Measurements from ENCODE around the gene IL1RAPL1. TPM values are rescaled to one million over a fixed set of nuclear protein-coding genes. Genes with fewer than 3 reads are reported as not detected.

IL1RAPL1 gene
- total RNA-seq, 2 donors from 2014 or later: 0.66 to 1.1 TPM

GRCh38 chrX:29890004-29890403 is 1302.8 kb downstream of the IL1RAPL1 start:
- Histone ChIP-seq H3K4me3 (ENCODE audit: low read length) (no peak overlapping the region), H3K9me3 (ENCODE audit: control insufficient read depth, low read length) (no peaks in the 10 kb centered on the region), H3K27ac (ENCODE audit: low read depth, low read length) (no peak overlapping the region), H3K27me3 (ENCODE audit: control insufficient read depth, insufficient read depth, low read length, poor library complexity, severe bottlenecking) (no peaks in the 10 kb centered on the region), H3K4me1 (ENCODE audit: control insufficient read depth, insufficient read depth, low read length) (no peaks in the 10 kb centered on the region), H3K36me3 (ENCODE audit: control insufficient read depth, insufficient read depth, low read length) (no peaks in the 10 kb centered on the region), H3K9ac (ENCODE audit: extremely low read depth, low read length, poor library complexity, severe bottlenecking) (no peak overlapping the region)
- no peaks in the 10 kb centered on the region for H3K27me3 Mint-ChIP-seq (ENCODE audit: insufficient read depth)
- H3K4me1 Mint-ChIP-seq: peaks cover 10% of the 10 kb centered on the region
- no peaks in the 10 kb centered on the region for H3K9me3 Mint-ChIP-seq
- TF ChIP-seq, protein P1, sequence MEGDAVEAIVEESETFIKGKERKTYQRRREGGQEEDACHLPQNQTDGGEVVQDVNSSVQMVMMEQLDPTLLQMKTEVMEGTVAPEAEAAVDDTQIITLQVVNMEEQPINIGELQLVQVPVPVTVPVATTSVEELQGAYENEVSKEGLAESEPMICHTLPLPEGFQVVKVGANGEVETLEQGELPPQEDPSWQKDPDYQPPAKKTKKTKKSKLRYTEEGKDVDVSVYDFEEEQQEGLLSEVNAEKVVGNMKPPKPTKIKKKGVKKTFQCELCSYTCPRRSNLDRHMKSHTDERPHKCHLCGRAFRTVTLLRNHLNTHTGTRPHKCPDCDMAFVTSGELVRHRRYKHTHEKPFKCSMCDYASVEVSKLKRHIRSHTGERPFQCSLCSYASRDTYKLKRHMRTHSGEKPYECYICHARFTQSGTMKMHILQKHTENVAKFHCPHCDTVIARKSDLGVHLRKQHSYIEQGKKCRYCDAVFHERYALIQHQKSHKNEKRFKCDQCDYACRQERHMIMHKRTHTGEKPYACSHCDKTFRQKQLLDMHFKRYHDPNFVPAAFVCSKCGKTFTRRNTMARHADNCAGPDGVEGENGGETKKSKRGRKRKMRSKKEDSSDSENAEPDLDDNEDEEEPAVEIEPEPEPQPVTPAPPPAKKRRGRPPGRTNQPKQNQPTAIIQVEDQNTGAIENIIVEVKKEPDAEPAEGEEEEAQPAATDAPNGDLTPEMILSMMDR (conservative IDR thresholded peaks at IDR 0.05): no peak
- H3K4me3 Mint-ChIP-seq: no peak overlapping the region
- DNase-seq: no peak
- H3K36me3 Mint-ChIP-seq (ENCODE audit: low read depth): no peaks in the 10 kb centered on the region
- H3K27ac Mint-ChIP-seq: no peak overlapping the region
- WGBS, 2 experiments (ENCODE audit: insufficient coverage in 1 of 2, insufficient read length in 1 of 2): 100% methylated on average over 2 of the region's 2 CpGs; no CpG with 5 or more reads in 1 of the 2 experiments

- Mint-ChIP-seq H3K4me1 (peaks cover 7% of the 10 kb centered on the region), H3K4me3 (no peak overlapping the region), H3K9me3 (no peaks in the 10 kb centered on the region), H3K27me3 (ENCODE audit: insufficient read depth) (no peaks in the 10 kb centered on the region), H3K27ac (no peak overlapping the region), H3K36me3 (ENCODE audit: low read depth) (no peaks in the 10 kb centered on the region)
- 95% methylated on average over 2 of the region's 2 CpGs; no CpG with 5 or more reads in 1 of the 2 experiments for whole genome bisulfite sequencing, 2 experiments (ENCODE audit: insufficient coverage in 1 of 2, insufficient read length in 1 of 2)
- H3K4me3 ChIP-seq (ENCODE audit: low read length): no peak overlapping the region
- no peaks in the 10 kb centered on the region for H3K9me3 ChIP-seq (ENCODE audit: control insufficient read depth, low read length)
- TF ChIP-seq, protein P1 (conservative IDR thresholded peaks at IDR 0.05): no peak
- DNase-seq: no peak
- no peaks in the 10 kb centered on the region for H3K36me3 ChIP-seq (ENCODE audit: control insufficient read depth, insufficient read depth, low read length)
- H3K4me1 ChIP-seq (ENCODE audit: control insufficient read depth, insufficient read depth, low read length): no peaks in the 10 kb centered on the region
- no peak overlapping the region for H3K27ac ChIP-seq (ENCODE audit: low read depth, low read length)
- H3K9ac ChIP-seq (ENCODE audit: extremely low read depth, low read length, poor library complexity, severe bottlenecking): no peak overlapping the region
- no peaks in the 10 kb centered on the region for H3K27me3 ChIP-seq (ENCODE audit: control insufficient read depth, insufficient read depth, low read length, poor library complexity, severe bottlenecking)
Measured at GRCh38 chrX:29890646-29891200, 1303.5 kb downstream of the IL1RAPL1 start.

GRCh38 chrX:29902004-29902403 is 1314.8 kb downstream of the IL1RAPL1 start:
- no peak overlapping the region for H3K27ac Mint-ChIP-seq

More at GRCh38 chrX:29902004-29902403, 1314.8 kb downstream of the IL1RAPL1 start:
- Mint-ChIP-seq H3K9me3 (peaks cover 7% of the 10 kb centered on the region), H3K27me3 (ENCODE audit: insufficient read depth) (no peaks in the 10 kb centered on the region), H3K36me3 (ENCODE audit: low read depth) (no peaks in the 10 kb centered on the region), H3K4me1 (peaks cover 8% of the 10 kb centered on the region), H3K4me3 (no peak overlapping the region)
- Histone ChIP-seq H3K27ac (ENCODE audit: low read depth, low read length) (no peak overlapping the region), H3K4me3 (ENCODE audit: low read length) (no peak overlapping the region), H3K36me3 (ENCODE audit: control insufficient read depth, insufficient read depth, low read length) (no peaks in the 10 kb centered on the region), H3K9ac (ENCODE audit: extremely low read depth, low read length, poor library complexity, severe bottlenecking) (no peak overlapping the region), H3K9me3 (ENCODE audit: control insufficient read depth, low read length) (no peaks in the 10 kb centered on the region), H3K27me3 (ENCODE audit: control insufficient read depth, insufficient read depth, low read length, poor library complexity, severe bottlenecking) (no peaks in the 10 kb centered on the region), H3K4me1 (ENCODE audit: control insufficient read depth, insufficient read depth, low read length) (no peaks in the 10 kb centered on the region)
- no peak for DNase-seq
- 95% methylated on average over 2 of the region's 3 CpGs; no CpG with 5 or more reads in 1 of the 2 experiments for WGBS, 2 experiments (ENCODE audit: insufficient coverage in 1 of 2, insufficient read length in 1 of 2)
- TF ChIP-seq, protein P1 (conservative IDR thresholded peaks at IDR 0.05): no peak
